RKO (cell line): ENCODE results near the gene NALCN.

ENCODE experiments used
- DNase-seq: peaks from one replicate; pipeline ENCODE4 v3.0.0-alpha.2; 2016; ENCODE audit warnings: low spot score

NALCN gene

GRCh38 chr13:101025519-101025918 is 390.8 kb downstream of the NALCN start:
- DNase-seq = no peak

GRCh38 chr13:101019126-101019525 is 397.2 kb downstream of the NALCN start:
- DNase-seq = no peak

GRCh38 chr13:101018720-101019119 is 397.6 kb downstream of the NALCN start:
- peak; percentile 58 for DNase-seq

- no peak for DNase-seq
Measured at GRCh38 chr13:101017123-101017872, 399.0 kb downstream of the NALCN start.

- no peak for DNase-seq
Measured at GRCh38 chr13:101016475-101016874, 399.8 kb downstream of the NALCN start.

GRCh38 chr13:101013245-101013644 is 403.1 kb downstream of the NALCN start:
- no peak for DNase-seq

GRCh38 chr13:101010100-101010499 is 406.2 kb downstream of the NALCN start:
- DNase-seq = no peak

GRCh38 chr13:101007245-101007644 is 409.1 kb downstream of the NALCN start:
- no peak for DNase-seq
